PC-3 (cell line): ENCODE data around the gene LDHAL6A. TPM values are rescaled to one million over a fixed set of nuclear protein-coding genes. Genes with fewer than 3 reads are reported as not detected.

Experiments used
- ATAC-seq: fragments of 200-7000 bp; cut with Tn5 transposase; 2 replicates; pipeline ENCODE4 v1.9.1; 2020; ENCODE audit warnings: mild to moderate bottlenecking, moderate library complexity
- BruUV-seq: library from RNA; stranded (reverse); fragments of 400-500 nt; replicated peaks from 2 replicates; lab custom pipeline; 2021; lab: Mats Ljungman, UMichigan
- CTCF ChIA-PET: fragments of 300-600 bp; sonication (Branson Sonifier 250); formaldehyde crosslinking; loops from one replicate; lab custom pipeline; 2022; ENCODE audit warnings: antibody characterized with exemption; lab: Charles Lee
- POLR2A ChIA-PET: fragments of 300-600 bp; sonication (Branson Sonifier 250); formaldehyde crosslinking; loops from one replicate; lab custom pipeline; 2022; ENCODE audit warnings: antibody characterized with exemption; ENCODE audit not compliant: unreplicated experiment; lab: Charles Lee
- DNase-seq: peaks from one replicate; pipeline ENCODE4 v3.0.0-alpha.2; 2015
- H2AFZ ChIP-seq: fragments of 300-600 bp; sonication (generic); 2 replicates; pipeline ENCODE4 v1.6.0; 2016; ENCODE audit warnings: antibody characterized with exemption, low read length
- H3F3A ChIP-seq: fragments of 300-600 bp; sonication (generic); one replicate; pipeline ENCODE4 v1.6.0; 2017; ENCODE audit warnings: antibody characterized with exemption, low read length, control low read depth, mild to moderate bottlenecking; ENCODE audit not compliant: unreplicated experiment
- H3K27ac ChIP-seq: fragments of 300-600 bp; sonication (generic); 2 replicates; pipeline ENCODE4 v1.5.1; 2016; ENCODE audit warnings: mild to moderate bottlenecking, low read length
- H3K27me3 ChIP-seq: fragments of 300-600 bp; sonication (generic); 2 replicates; pipeline ENCODE4 v1.6.1; 2016; ENCODE audit warnings: low read length, mixed read lengths
- H3K36me3 ChIP-seq: fragments of 300-600 bp; sonication (generic); 2 replicates; pipeline ENCODE4 v1.6.1; 2016; ENCODE audit warnings: low read depth, mixed run types, low read length, mixed read lengths
- H3K4me1 ChIP-seq: fragments of 300-600 bp; sonication (generic); 2 replicates; pipeline ENCODE4 v1.5.1; 2016; ENCODE audit warnings: low read length; ENCODE audit not compliant: insufficient read depth
- H3K4me2 ChIP-seq: fragments of 300-600 bp; sonication (generic); 2 replicates; pipeline ENCODE4 v1.6.0; 2016; ENCODE audit warnings: low read length
- H3K4me3 ChIP-seq: fragments of 300-600 bp; sonication (generic); 2 replicates; pipeline ENCODE4 v1.5.1; 2016; ENCODE audit warnings: mild to moderate bottlenecking, low read length, mixed read lengths
- H3K79me2 ChIP-seq: fragments of 300-600 bp; sonication (generic); 2 replicates; pipeline ENCODE4 v1.6.1; 2017; ENCODE audit warnings: low read length, mixed read lengths
- H3K9ac ChIP-seq: fragments of 300-600 bp; sonication (generic); 2 replicates; pipeline ENCODE4 v1.6.0; 2016; ENCODE audit warnings: mild to moderate bottlenecking, low read length
- H3K9me2 ChIP-seq: fragments of 300-600 bp; sonication (generic); replicated peaks from 2 replicates; pipeline ENCODE4 v1.6.1; 2016; ENCODE audit warnings: mixed run types, low read length, mixed read lengths
- H3K9me3 ChIP-seq: fragments of 300-600 bp; sonication (generic); 2 replicates; pipeline ENCODE4 v1.6.1; 2016; ENCODE audit warnings: low read length, mixed read lengths
- H4K20me1 ChIP-seq: fragments of 300-600 bp; sonication (generic); 2 replicates; pipeline ENCODE4 v1.6.1; 2016; ENCODE audit warnings: low read length, mixed read lengths
- EZH2 ChIP-seq: fragments of 300-600 bp; sonication (generic); IDR thresholded peaks from one replicate; pipeline ENCODE4 v1.6.1; 2017; ENCODE audit warnings: antibody characterized with exemption, mild to moderate bottlenecking, low read length; ENCODE audit not compliant: unreplicated experiment
- EZH2phosphoT487 ChIP-seq: fragments of 300-600 bp; sonication (generic); IDR thresholded peaks from 2 replicates; pipeline ENCODE4 v1.6.1; 2018; ENCODE audit warnings: mild to moderate bottlenecking, antibody characterized with exemption, low read length, borderline replicate concordance
- intact Hi-C: fragments of 100-400 bp; cut with micrococcal nuclease; formaldehyde crosslinking; loops from 2 replicates; pipeline ENCODE4 v1.9.0; 2023
- total RNA-seq: library from RNA; depleted of rRNA; stranded (reverse); fragments of >200 nt; gene quantifications from 2 replicates; pipeline ENCODE4 v1.2.3, GENCODE V29; 2014
- TF ChIP-seq, protein P1 (sequence below): fragments of 300-600 bp; sonication (generic); conservative IDR thresholded peaks from 2 replicates; pipeline ENCODE4 v1.5.1; 2017; ENCODE audit warnings: antibody characterized with exemption, low read depth, mild to moderate bottlenecking, low read length

The LDHAL6A gene
- total RNA-seq, 1 experiment from 2014 or later = not detected

DNA sequence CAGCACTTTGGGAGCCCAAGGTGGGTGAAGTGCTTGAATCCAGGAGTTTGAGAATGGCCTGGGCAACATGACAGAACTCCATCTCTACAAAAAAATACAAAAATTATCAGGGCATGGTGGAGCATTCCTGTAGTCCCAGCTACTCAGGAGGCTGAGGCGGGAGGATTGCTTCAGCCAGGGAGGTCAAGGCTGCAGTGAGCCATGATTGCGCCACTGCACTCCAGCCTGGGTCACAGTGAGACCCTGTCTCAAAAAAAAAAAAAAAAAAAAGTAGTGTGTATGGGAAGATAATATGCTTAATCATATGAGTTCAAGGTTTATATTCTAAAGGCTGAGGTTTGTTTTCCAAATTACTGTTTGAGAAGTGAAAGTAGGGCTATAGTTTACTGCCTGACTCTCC lies 10.7 kb downstream of the LDHAL6A start:
- ATAC-seq (no peak), DNase-seq (no peak)
- BruUV-seq = no TSS peak
- Histone ChIP-seq H3K4me1 (no peaks in the 10 kb centered on the region), H4K20me1 (no peaks in the 10 kb centered on the region), H2AFZ (no peak overlapping the region), H3K4me2 (no peak overlapping the region), H3K36me3 (no peaks in the 10 kb centered on the region), H3K9me3 (no peaks in the 10 kb centered on the region), H3K9ac (no peak overlapping the region), H3K4me3 (no peak overlapping the region), H3K79me2 (no peaks in the 10 kb centered on the region), H3F3A (no peaks in the 10 kb centered on the region), H3K27me3 (no peaks in the 10 kb centered on the region), H3K27ac (no peak overlapping the region), H3K9me2 (no peaks in the 10 kb centered on the region)
- ChIA-PET CTCF (no interaction called here), POLR2A (no interaction called here)
- intact Hi-C loops = no loop called here
- TF ChIP-seq EZH2 (no peak), EZH2phosphoT487 (no peak)
- TF ChIP-seq, protein P1, sequence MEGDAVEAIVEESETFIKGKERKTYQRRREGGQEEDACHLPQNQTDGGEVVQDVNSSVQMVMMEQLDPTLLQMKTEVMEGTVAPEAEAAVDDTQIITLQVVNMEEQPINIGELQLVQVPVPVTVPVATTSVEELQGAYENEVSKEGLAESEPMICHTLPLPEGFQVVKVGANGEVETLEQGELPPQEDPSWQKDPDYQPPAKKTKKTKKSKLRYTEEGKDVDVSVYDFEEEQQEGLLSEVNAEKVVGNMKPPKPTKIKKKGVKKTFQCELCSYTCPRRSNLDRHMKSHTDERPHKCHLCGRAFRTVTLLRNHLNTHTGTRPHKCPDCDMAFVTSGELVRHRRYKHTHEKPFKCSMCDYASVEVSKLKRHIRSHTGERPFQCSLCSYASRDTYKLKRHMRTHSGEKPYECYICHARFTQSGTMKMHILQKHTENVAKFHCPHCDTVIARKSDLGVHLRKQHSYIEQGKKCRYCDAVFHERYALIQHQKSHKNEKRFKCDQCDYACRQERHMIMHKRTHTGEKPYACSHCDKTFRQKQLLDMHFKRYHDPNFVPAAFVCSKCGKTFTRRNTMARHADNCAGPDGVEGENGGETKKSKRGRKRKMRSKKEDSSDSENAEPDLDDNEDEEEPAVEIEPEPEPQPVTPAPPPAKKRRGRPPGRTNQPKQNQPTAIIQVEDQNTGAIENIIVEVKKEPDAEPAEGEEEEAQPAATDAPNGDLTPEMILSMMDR = no peak

DNA sequence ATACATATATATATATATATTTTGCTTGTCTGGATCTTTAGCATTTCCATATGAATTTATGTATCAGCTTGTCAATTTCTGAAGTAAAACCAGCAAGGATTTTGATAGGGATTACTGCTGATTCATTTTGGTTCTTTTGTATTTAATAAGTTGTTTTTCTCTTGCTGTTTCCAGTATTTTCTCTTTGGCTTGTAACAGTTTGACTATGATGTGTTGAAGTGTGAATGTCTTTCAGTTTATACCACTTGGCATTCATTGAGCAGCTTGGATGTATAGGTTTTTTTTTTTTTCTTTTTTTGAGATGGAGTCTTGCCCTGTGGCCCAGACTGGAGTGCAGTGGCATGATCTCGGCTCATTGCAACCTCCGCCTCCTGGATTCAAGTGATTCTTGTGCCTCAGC lies 12.4 kb downstream of the LDHAL6A start:
- Histone ChIP-seq H3K9me2 (no peaks in the 10 kb centered on the region), H3K4me3 (no peak overlapping the region), H3K36me3 (no peaks in the 10 kb centered on the region), H3F3A (no peaks in the 10 kb centered on the region), H3K4me2 (no peak overlapping the region), H3K27ac (no peak overlapping the region), H3K9ac (no peak overlapping the region), H3K27me3 (no peaks in the 10 kb centered on the region), H3K9me3 (no peaks in the 10 kb centered on the region), H3K4me1 (no peaks in the 10 kb centered on the region), H2AFZ (no peak overlapping the region), H4K20me1 (no peaks in the 10 kb centered on the region), H3K79me2 (no peaks in the 10 kb centered on the region)
- no peak for ATAC-seq
- TF ChIP-seq, protein P1 = no peak
- TF ChIP-seq EZH2 = no peak
- no peak for TF ChIP-seq EZH2phosphoT487
- ChIA-PET CTCF (no interaction called here), POLR2A (no interaction called here)
- DNase-seq = no peak
- intact Hi-C loops = no loop called here
- BruUV-seq = no TSS peak

DNA sequence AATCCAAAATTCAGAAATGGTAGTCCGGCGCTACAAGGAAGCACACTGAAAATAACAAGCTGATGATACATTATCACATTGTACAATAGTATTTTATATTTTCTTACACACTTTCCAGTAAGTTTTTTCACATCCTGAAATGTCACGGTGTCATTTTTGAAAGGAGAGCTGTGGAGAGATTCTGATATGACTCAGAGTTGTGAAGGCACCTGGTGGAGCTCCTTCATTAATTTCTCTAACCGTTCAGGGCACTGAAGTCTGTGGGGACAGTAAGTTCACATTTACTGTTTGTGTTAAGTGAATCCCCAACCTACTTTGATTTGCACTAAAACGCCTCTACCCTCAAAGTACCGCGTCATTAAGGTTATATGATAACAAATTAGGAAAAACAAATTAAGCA lies 13.3 kb downstream of the LDHAL6A start:
- CTCF ChIA-PET = no interaction called here
- no peaks in the 10 kb centered on the region for H3K36me3 ChIP-seq
- no peak overlapping the region for H3K9ac ChIP-seq
- POLR2A ChIA-PET = no interaction called here
- no TSS peak for BruUV-seq
- no peak overlapping the region for H3K27ac ChIP-seq
- no peaks in the 10 kb centered on the region for H3K27me3 ChIP-seq
- no peaks in the 10 kb centered on the region for H3F3A ChIP-seq
- intact Hi-C loops = no loop called here
- H3K9me2 ChIP-seq = no peaks in the 10 kb centered on the region
- DNase-seq = no peak
- H3K9me3 ChIP-seq = no peaks in the 10 kb centered on the region
- H3K4me3 ChIP-seq = no peak overlapping the region
- no peaks in the 10 kb centered on the region for H3K4me1 ChIP-seq
- no peaks in the 10 kb centered on the region for H3K79me2 ChIP-seq
- no peaks in the 10 kb centered on the region for H4K20me1 ChIP-seq
- TF ChIP-seq EZH2 (no peak), EZH2phosphoT487 (no peak)
- TF ChIP-seq, protein P1 = no peak
- no peak overlapping the region for H2AFZ ChIP-seq
- no peak for ATAC-seq
- no peak overlapping the region for H3K4me2 ChIP-seq
